GM18498 (cell line): ENCODE results near the gene PSORS1C1.
"Not testable (repeated sequence)": the region's sequence is repeated elsewhere in the genome, so short reads cannot be mapped to it uniquely, and the experiment has no call there.

Experiments used
- ATAC-seq: cut with Tn5 transposase; IDR thresholded peaks from one replicate; pipeline ENCODE4 v1.9.1; 2021; ENCODE audit warnings: mild to moderate bottlenecking, moderate library complexity; ENCODE audit not compliant: unreplicated experiment

Gene PSORS1C1

GRCh38 chr6:31114541-31114878, at the start of gene PSORS1C1:
PSORS1C1 (plus strand) TSS chr6:31114800; CDS start chr6:31129633, 14,833 bp downstream.
- ATAC-seq, result no peak

GRCh38 chr6:31065556-31065955, 49.0 kb upstream of the PSORS1C1 start:
- ATAC-seq, result no peak

GRCh38 chr6:31067028-31067427, 47.6 kb upstream of the PSORS1C1 start:
- ATAC-seq, result not testable (repeated sequence)

GRCh38 chr6:31067891-31068668, 46.5 kb upstream of the PSORS1C1 start:
- not testable (repeated sequence) for ATAC-seq

- ATAC-seq, result no peak
These were observed 45.8 kb upstream of the PSORS1C1 start for GRCh38 chr6:31068669-31069340.

- no peak for ATAC-seq
These were observed 43.8 kb upstream of the PSORS1C1 start for GRCh38 chr6:31070711-31071197.

- ATAC-seq, result no peak
These were observed 40.2 kb upstream of the PSORS1C1 start for GRCh38 chr6:31074401-31074800.

GRCh38 chr6:31075528-31075927, 39.1 kb upstream of the PSORS1C1 start:
- ATAC-seq, result no peak

- no peak for ATAC-seq
These were observed 38.0 kb upstream of the PSORS1C1 start for GRCh38 chr6:31076611-31077010.

GRCh38 chr6:31079656-31080261, 34.8 kb upstream of the PSORS1C1 start:
- no peak for ATAC-seq

GRCh38 chr6:31081872-31082271, 32.7 kb upstream of the PSORS1C1 start:
- ATAC-seq, result no peak

GRCh38 chr6:31083742-31084354, 30.8 kb upstream of the PSORS1C1 start:
- no peak for ATAC-seq

- ATAC-seq, result no peak
These were observed 27.7 kb upstream of the PSORS1C1 start for GRCh38 chr6:31086788-31087440.

GRCh38 chr6:31087494-31088089, 27.0 kb upstream of the PSORS1C1 start:
- ATAC-seq, result no peak

- ATAC-seq, result no peak
These were observed 24.2 kb upstream of the PSORS1C1 start for GRCh38 chr6:31090275-31090972.

GRCh38 chr6:31090973-31091364, 23.6 kb upstream of the PSORS1C1 start:
- no peak for ATAC-seq

GRCh38 chr6:31091680-31092079, 22.9 kb upstream of the PSORS1C1 start:
- no peak for ATAC-seq

- ATAC-seq, result no peak
These were observed 22.4 kb upstream of the PSORS1C1 start for GRCh38 chr6:31092238-31092637.

GRCh38 chr6:31092769-31093505, 21.7 kb upstream of the PSORS1C1 start:
- no peak for ATAC-seq
